ENCODE results near the gene SLC1A2.

The SLC1A2 gene

GRCh38 chr11:35380603-35381002, 38.8 kb downstream of the SLC1A2 start:
- no peaks in the 10 kb centered on the region for H3K9me3 ChIP-seq
- no peak for TF ChIP-seq Cebpa-rat (IDR thresholded peaks at IDR 0.05)
- H3K4me1 ChIP-seq, result no peaks in the 10 kb centered on the region
- H3K9ac ChIP-seq, result no peak overlapping the region
- no peaks in the 10 kb centered on the region for H4K20me1 ChIP-seq
- H3K4me2 ChIP-seq, result no peak overlapping the region
- H3K4me3 ChIP-seq, result no peak overlapping the region
- no peaks in the 10 kb centered on the region for H3K27me3 ChIP-seq
- H3K27ac ChIP-seq, result no peak overlapping the region
- no peaks in the 10 kb centered on the region for H3K36me3 ChIP-seq

DNA sequence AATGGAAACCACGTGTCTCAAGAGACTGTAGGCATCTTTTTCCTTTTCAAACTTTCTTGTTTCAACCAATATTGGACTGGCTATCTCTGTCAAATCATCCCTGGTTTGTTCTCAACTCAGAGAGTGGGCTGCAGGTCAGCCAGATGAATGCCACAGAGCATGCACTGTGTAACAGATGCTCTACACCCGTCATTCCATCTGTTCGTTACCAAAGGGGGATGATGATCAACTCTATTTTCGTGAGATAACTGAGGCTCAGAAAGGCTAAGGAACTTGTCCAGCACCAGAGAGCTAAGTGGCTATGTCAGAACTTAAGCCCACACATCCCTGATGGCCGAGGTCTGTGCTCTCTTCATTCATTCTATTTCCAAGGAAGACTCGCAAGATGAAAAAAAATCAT, 42.1 kb downstream of the SLC1A2 start:
- no peaks in the 10 kb centered on the region for H3K36me3 ChIP-seq
- no peak overlapping the region for H3K4me3 ChIP-seq
- no peak overlapping the region for H3K27ac ChIP-seq
- no peak overlapping the region for H3K9ac ChIP-seq
- TF ChIP-seq Cebpa-rat (IDR thresholded peaks at IDR 0.05), result no peak
- no peaks in the 10 kb centered on the region for H3K27me3 ChIP-seq
- H3K9me3 ChIP-seq, result no peaks in the 10 kb centered on the region
- no peaks in the 10 kb centered on the region for H4K20me1 ChIP-seq
- H3K4me1 ChIP-seq, result no peaks in the 10 kb centered on the region
- H3K4me2 ChIP-seq, result no peak overlapping the region

DNA sequence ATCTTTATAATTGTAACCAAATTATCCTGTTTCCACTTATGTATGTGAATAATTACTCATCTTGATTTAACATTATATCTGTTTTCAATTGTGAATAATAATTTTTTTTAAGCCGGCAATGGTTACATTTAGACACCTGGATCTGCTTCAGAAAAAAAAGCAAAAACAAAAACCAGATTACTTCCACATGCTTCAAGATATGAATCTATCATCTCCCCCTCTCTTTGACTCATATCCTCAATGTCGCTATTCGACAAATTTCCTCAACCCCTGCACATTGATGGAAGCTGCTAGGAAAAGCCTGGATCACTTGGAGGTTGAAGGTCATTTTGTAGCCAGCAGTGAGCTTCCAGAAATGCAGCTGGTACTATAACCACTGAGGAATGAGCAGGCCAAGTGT, 42.7 kb downstream of the SLC1A2 start:
- no peak overlapping the region for H3K4me3 ChIP-seq
- no peak overlapping the region for H3K27ac ChIP-seq

DNA sequence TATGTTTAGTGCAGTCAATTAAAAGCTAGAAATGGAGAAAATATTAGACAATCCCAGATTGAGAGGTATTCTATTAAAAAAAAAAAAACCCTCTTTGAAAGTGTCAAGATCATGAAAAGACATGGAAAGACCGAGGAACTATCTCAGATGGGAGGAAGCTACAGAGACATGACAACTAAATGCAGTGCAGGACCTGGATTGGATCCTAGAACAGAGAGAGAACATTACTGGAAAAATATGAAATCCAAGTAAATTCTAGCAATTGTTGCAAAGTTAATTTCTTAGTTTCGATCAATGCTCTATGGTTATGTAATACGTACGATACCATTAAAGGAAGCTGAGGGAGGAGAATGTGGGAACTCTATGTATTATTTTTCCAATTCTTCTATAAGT, 43.2 kb downstream of the SLC1A2 start:
- Histone ChIP-seq H3K36me3 (no peaks in the 10 kb centered on the region), H4K20me1 (no peaks in the 10 kb centered on the region), H3K4me3 (no peak overlapping the region), H3K27ac (no peak overlapping the region), H3K4me1 (no peaks in the 10 kb centered on the region), H3K27me3 (no peaks in the 10 kb centered on the region), H3K4me2 (no peak overlapping the region), H3K9me3 (no peaks in the 10 kb centered on the region), H3K9ac (no peak overlapping the region)
- TF ChIP-seq Cebpa-rat (IDR thresholded peaks at IDR 0.05), result no peak

More for the DNA sequence above, 42.7 kb downstream of the SLC1A2 start:
- Histone ChIP-seq H3K36me3 (no peaks in the 10 kb centered on the region), H3K9ac (no peak overlapping the region), H3K9me3 (no peaks in the 10 kb centered on the region), H3K27me3 (no peaks in the 10 kb centered on the region), H3K4me2 (no peak overlapping the region), H4K20me1 (no peaks in the 10 kb centered on the region), H3K4me1 (no peaks in the 10 kb centered on the region)
- no peak for TF ChIP-seq Cebpa-rat (IDR thresholded peaks at IDR 0.05)

DNA sequence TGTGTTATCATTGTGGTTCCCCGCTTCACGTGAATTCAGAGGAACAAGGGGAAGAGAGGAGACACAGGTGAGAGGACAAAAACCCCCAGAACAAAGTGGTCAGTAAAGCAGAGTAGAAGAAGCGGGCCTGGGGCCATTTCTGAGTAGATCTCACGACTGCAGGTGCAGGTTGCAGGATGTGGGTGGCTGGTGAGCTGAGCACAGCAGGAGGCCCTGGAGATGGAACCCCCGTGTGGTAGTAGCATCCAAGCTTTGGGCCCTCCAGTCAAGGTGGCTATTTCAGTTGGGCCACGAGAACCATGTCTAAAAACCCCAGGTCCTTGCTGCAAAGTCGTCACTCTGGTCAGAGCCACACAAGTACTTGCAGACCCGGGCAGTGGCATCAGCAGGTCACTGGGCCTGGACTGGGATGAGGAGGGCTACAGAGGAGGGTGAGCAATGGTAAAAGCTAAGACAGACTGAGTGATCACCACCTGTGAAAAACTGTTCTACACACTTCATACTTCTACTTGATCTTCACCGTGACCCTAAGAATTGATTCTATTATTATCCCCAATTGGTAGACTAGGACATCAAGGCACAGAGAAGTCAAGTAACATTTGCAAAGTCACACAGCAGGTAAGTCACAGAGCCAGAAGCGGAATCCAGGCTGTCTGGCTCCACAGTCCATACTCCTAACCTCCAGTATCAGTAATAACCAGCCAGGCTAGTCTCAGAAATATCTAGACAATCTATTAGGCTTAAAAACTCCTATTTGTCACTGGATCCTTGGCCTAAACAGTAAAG, 43.8 kb downstream of the SLC1A2 start:
- H3K27ac ChIP-seq, result no peak overlapping the region
- H3K27me3 ChIP-seq, result no peaks in the 10 kb centered on the region
- no peak for TF ChIP-seq Cebpa-rat (IDR thresholded peaks at IDR 0.05)
- no peak overlapping the region for H3K9ac ChIP-seq
- H3K4me2 ChIP-seq, result no peak overlapping the region
- no peaks in the 10 kb centered on the region for H4K20me1 ChIP-seq
- no peaks in the 10 kb centered on the region for H3K9me3 ChIP-seq
- no peak overlapping the region for H3K4me3 ChIP-seq
- H3K4me1 ChIP-seq, result no peaks in the 10 kb centered on the region
- H3K36me3 ChIP-seq, result no peaks in the 10 kb centered on the region

DNA sequence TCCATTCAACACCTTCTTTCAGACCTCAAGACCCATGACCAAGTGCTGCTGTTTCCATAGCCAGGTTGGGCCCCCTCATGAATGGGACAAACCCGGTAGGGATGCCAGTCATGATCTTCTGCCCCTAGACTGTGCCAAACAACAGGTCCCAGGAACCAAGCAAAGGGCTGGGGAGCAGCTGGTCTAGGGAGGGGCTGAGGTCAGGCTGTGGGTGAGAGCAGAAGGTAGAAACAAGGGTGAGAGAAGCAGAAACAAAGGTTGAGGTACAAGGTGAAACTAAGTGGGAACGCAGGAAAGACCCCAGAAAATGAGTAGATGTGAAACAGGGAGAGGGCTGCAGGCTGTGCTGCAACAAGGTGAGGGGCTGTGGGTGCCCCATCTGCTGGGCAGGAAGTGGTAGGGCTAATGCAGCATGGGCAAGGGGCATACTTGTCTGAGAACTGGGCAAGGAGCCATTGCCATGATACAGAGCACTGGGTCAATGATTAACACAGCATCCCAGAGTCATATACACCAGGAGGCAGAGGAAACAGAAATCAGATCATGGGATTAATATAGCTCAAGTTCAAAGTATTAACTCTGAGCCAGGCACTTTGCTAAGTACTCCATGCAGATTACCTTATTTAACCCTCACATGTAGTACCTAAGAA, 45.9 kb downstream of the SLC1A2 start:
- no peak overlapping the region for H3K4me2 ChIP-seq
- H3K4me3 ChIP-seq, result no peak overlapping the region
- no peak overlapping the region for H3K9ac ChIP-seq
- H3K4me1 ChIP-seq, result no peaks in the 10 kb centered on the region
- H3K36me3 ChIP-seq, result no peaks in the 10 kb centered on the region
- H3K27ac ChIP-seq, result no peak overlapping the region
- H4K20me1 ChIP-seq, result no peaks in the 10 kb centered on the region
- TF ChIP-seq Cebpa-rat (IDR thresholded peaks at IDR 0.05), result no peak
- H3K9me3 ChIP-seq, result no peaks in the 10 kb centered on the region
- H3K27me3 ChIP-seq, result no peaks in the 10 kb centered on the region

- Histone ChIP-seq H3K9ac (no peak overlapping the region), H4K20me1 (no peaks in the 10 kb centered on the region), H3K4me2 (no peak overlapping the region), H3K4me1 (no peaks in the 10 kb centered on the region), H3K36me3 (no peaks in the 10 kb centered on the region), H3K27me3 (no peaks in the 10 kb centered on the region), H3K27ac (no peak overlapping the region), H3K4me3 (no peak overlapping the region), H3K9me3 (no peaks in the 10 kb centered on the region)
- no peak for TF ChIP-seq Cebpa-rat (IDR thresholded peaks at IDR 0.05)
Observed at GRCh38 chr11:35372565-35373283, 46.6 kb downstream of the SLC1A2 start.

GRCh38 chr11:35367491-35367890, 51.9 kb downstream of the SLC1A2 start:
- no peak overlapping the region for H3K4me3 ChIP-seq
- no peaks in the 10 kb centered on the region for H3K9me3 ChIP-seq
- H3K36me3 ChIP-seq, result no peaks in the 10 kb centered on the region
- H3K4me2 ChIP-seq, result no peak overlapping the region
- no peak overlapping the region for H3K27ac ChIP-seq
- no peak overlapping the region for H3K9ac ChIP-seq
- no peaks in the 10 kb centered on the region for H4K20me1 ChIP-seq
- H3K27me3 ChIP-seq, result no peaks in the 10 kb centered on the region
- no peaks in the 10 kb centered on the region for H3K4me1 ChIP-seq
- no peak for TF ChIP-seq Cebpa-rat (IDR thresholded peaks at IDR 0.05)

GRCh38 chr11:35366798-35367197, 52.6 kb downstream of the SLC1A2 start:
- Histone ChIP-seq H4K20me1 (no peaks in the 10 kb centered on the region), H3K27ac (no peak overlapping the region), H3K36me3 (no peaks in the 10 kb centered on the region), H3K4me2 (no peak overlapping the region), H3K4me3 (no peak overlapping the region), H3K9ac (no peak overlapping the region), H3K27me3 (no peaks in the 10 kb centered on the region), H3K9me3 (no peaks in the 10 kb centered on the region), H3K4me1 (no peaks in the 10 kb centered on the region)
- no peak for TF ChIP-seq Cebpa-rat (IDR thresholded peaks at IDR 0.05)

GRCh38 chr11:35365961-35366360, 53.4 kb downstream of the SLC1A2 start:
- Histone ChIP-seq H3K9ac (no peak overlapping the region), H3K27ac (no peak overlapping the region), H3K4me1 (no peaks in the 10 kb centered on the region), H3K4me3 (no peak overlapping the region), H3K4me2 (no peak overlapping the region), H4K20me1 (no peaks in the 10 kb centered on the region), H3K36me3 (no peaks in the 10 kb centered on the region), H3K9me3 (no peaks in the 10 kb centered on the region), H3K27me3 (no peaks in the 10 kb centered on the region)
- TF ChIP-seq Cebpa-rat (IDR thresholded peaks at IDR 0.05), result no peak

Data from BLaER1 (cell line).